HepG2 (cell line): Measurements from ENCODE around the gene ZNF3. TPM values are rescaled to one million over a fixed set of nuclear protein-coding genes. Genes with fewer than 3 reads are reported as not detected.

ENCODE experiments used
- ATAC-seq: fragments of 200-7000 bp; cut with Tn5 transposase; 3 replicates; pipeline ENCODE4 v1.9.1; 2020; ENCODE audit warnings: mild to moderate bottlenecking, moderate library complexity
- BruUV-seq: library from RNA; stranded (reverse); fragments of 400-500 nt; replicated peaks from 2 replicates; lab custom pipeline; 2021; lab: Mats Ljungman, UMichigan
- CTCF ChIA-PET: fragments of 300-600 bp; formaldehyde crosslinking; extraction: SDS; loops from one replicate; lab custom pipeline; 2021; ENCODE audit warnings: low total read pairs, inconsistent platforms, low intra/inter-chr PET ratio; lab: Yijun Ruan, JAX
- POLR2A ChIA-PET: fragments of 350-600 bp; sonication (Branson Sonifier 250); formaldehyde crosslinking; loops from one replicate; lab custom pipeline; 2020; ENCODE audit warnings: antibody characterized with exemption, inconsistent platforms; lab: Yijun Ruan, JAX
- DNase-seq: peaks from one replicate; pipeline ENCODE4 v3.0.0-alpha.2; 2015; ENCODE audit warnings: low spot score
- FAIRE-seq: peaks from 3 replicates; lab custom pipeline; 2011; peaks lifted over from hg19 to GRCh38; lab: Jason Lieb, UNC
- H2AFZ ChIP-seq: one replicate; pipeline ENCODE4 v1.6.1; 2011; ENCODE audit warnings: low read length, inconsistent platforms
- H3K27ac ChIP-seq: fragments of 300-600 bp; 3 replicates; pipeline ENCODE4 v1.8.0; 2011; ENCODE audit warnings: mixed run types, mild to moderate bottlenecking, mixed read lengths, low read length, inconsistent platforms; ENCODE audit not compliant: insufficient read depth; ENCODE audit errors: extremely low read length
- H3K27me3 ChIP-seq, 2 experiments: fragments of 200-600 bp in 1 of 2; 2 replicates in 1 of 2; 3 replicates in 1 of 2; pipeline versions ENCODE4 v1.6.0 to v1.8.0; 2011; ENCODE audit warnings: low read length in 2 of 2, mild to moderate bottlenecking in 2 of 2, moderate library complexity in 2 of 2, inconsistent platforms in 1 of 2; ENCODE audit not compliant: insufficient read depth in 2 of 2, control insufficient read depth in 1 of 2
- H3K36me3 ChIP-seq, 2 experiments: fragments of 200-600 bp in 1 of 2; replicated peaks in 1 of 2; 2 replicates in 1 of 2; 3 replicates in 1 of 2; pipeline versions ENCODE4 v1.5.1 to v1.8.0; 2011; ENCODE audit warnings: low read length in 2 of 2, inconsistent platforms in 1 of 2; ENCODE audit not compliant: insufficient read depth in 2 of 2, control insufficient read depth in 1 of 2
- H3K4me1 ChIP-seq: 2 replicates; pipeline ENCODE4 v1.5.1; 2012; ENCODE audit warnings: low read length, inconsistent platforms; ENCODE audit not compliant: insufficient read depth
- H3K4me2 ChIP-seq: 2 replicates; pipeline ENCODE4 v1.6.0; 2011; ENCODE audit warnings: low read depth, low read length, inconsistent platforms
- H3K4me3 ChIP-seq, 3 experiments: fragments of 200-600 bp in 1 of 3; sonication (generic), shearing (Covaris generic) in 1 of 3; replicated peaks in 1 of 3; 2 replicates each; pipeline ENCODE4 v1.5.1; 2011 to 2016; ENCODE audit warnings: low read length in 3 of 3, inconsistent platforms in 2 of 3, low read depth in 2 of 3, mild to moderate bottlenecking in 2 of 3, control low read depth in 1 of 3, mixed read lengths in 1 of 3; ENCODE audit not compliant: insufficient read depth in 1 of 3
- H3K79me2 ChIP-seq: one replicate; pipeline ENCODE4 v1.6.1; 2011; ENCODE audit warnings: low read length, inconsistent platforms; ENCODE audit not compliant: insufficient read depth
- H3K9ac ChIP-seq: 2 replicates; pipeline ENCODE4 v1.6.0; 2011; ENCODE audit warnings: mild to moderate bottlenecking, low read depth, low read length, inconsistent platforms; ENCODE audit not compliant: insufficient read depth
- H3K9me3 ChIP-seq: 2 replicates; pipeline ENCODE4 v1.5.1; 2012; ENCODE audit warnings: mild to moderate bottlenecking, low read length
- H4K20me1 ChIP-seq: 2 replicates; pipeline ENCODE4 v1.6.0; 2011; ENCODE audit warnings: inconsistent platforms, mild to moderate bottlenecking, low read length, moderate library complexity; ENCODE audit not compliant: insufficient read depth
- AGO2 ChIP-seq: fragments of 200-400 bp; formaldehyde crosslinking; optimal IDR thresholded peaks from 2 replicates; pipeline ENCODE3; 2017; ENCODE audit warnings: mild to moderate bottlenecking, low read depth, low read length, moderate library complexity
- AHR ChIP-seq: IDR thresholded peaks from 2 replicates; pipeline ENCODE4 v1.6.1; 2018; ENCODE audit warnings: missing genetic modification reagents, missing compliant biosample characterization
- CC2D1A ChIP-seq: sonication (generic); formaldehyde crosslinking; IDR thresholded peaks from 2 replicates; pipeline ENCODE4 v1.8.1; 2023; ENCODE audit warnings: mild to moderate bottlenecking, missing genetic modification reagents
- CCAR2 ChIP-seq: fragments of 200-400 bp; formaldehyde crosslinking; optimal IDR thresholded peaks from 2 replicates; pipeline ENCODE3; 2018; ENCODE audit warnings: low read depth, mild to moderate bottlenecking, low read length, moderate library complexity
- CSRNP2 ChIP-seq: sonication (generic); formaldehyde crosslinking; conservative IDR thresholded peaks from 2 replicates; pipeline ENCODE4 v1.8.0; 2022; ENCODE audit warnings: low read depth, missing genetic modification reagents
- FOXO4 ChIP-seq: sonication (generic); formaldehyde crosslinking; conservative IDR thresholded peaks from 2 replicates; pipeline ENCODE4 v1.8.1; 2023; ENCODE audit warnings: missing genetic modification reagents
- KAT2B ChIP-seq: fragments of 150-350 bp; IDR thresholded peaks from 2 replicates; pipeline ENCODE4 v1.6.1; 2014; ENCODE audit warnings: low read depth, low read length, borderline replicate concordance
- MED1 ChIP-seq: sonication (generic); formaldehyde crosslinking; IDR thresholded peaks from 2 replicates; pipeline ENCODE4 v1.4.0; 2020; ENCODE audit warnings: missing genetic modification reagents
- MEF2D ChIP-seq: sonication (generic); formaldehyde crosslinking; IDR thresholded peaks from 2 replicates; pipeline ENCODE4 v1.5.1; 2020; ENCODE audit warnings: mild to moderate bottlenecking, missing genetic modification reagents
- PAWR ChIP-seq: sonication (generic); formaldehyde crosslinking; IDR thresholded peaks from 2 replicates; pipeline ENCODE4 v1.4.0; 2020; ENCODE audit warnings: missing genetic modification reagents, mild to moderate bottlenecking, borderline replicate concordance
- POLR2A ChIP-seq, 2 experiments: IDR thresholded peaks; 2 replicates each; pipeline ENCODE4 v1.6.1; 2011; ENCODE audit warnings: low read depth in 2 of 2, low read length in 2 of 2, mild to moderate bottlenecking in 1 of 2, moderate library complexity in 1 of 2; ENCODE audit not compliant: insufficient read depth in 1 of 2
- POLR2G ChIP-seq: fragments of 200-400 bp; formaldehyde crosslinking; IDR thresholded peaks from 2 replicates; pipeline ENCODE4 v1.6.1; 2018; ENCODE audit warnings: mild to moderate bottlenecking, low read depth, low read length, moderate library complexity
- RARA ChIP-seq: IDR thresholded peaks from 2 replicates; pipeline ENCODE4 v1.6.1; 2016; ENCODE audit warnings: missing genetic modification reagents, missing compliant biosample characterization
- RBAK ChIP-seq: sonication (generic); formaldehyde crosslinking; IDR thresholded peaks from 2 replicates; pipeline ENCODE4 v1.5.1; 2020; ENCODE audit warnings: mild to moderate bottlenecking, missing genetic modification reagents
- RBFOX2 ChIP-seq: fragments of 200-400 bp; formaldehyde crosslinking; IDR thresholded peaks from 2 replicates; pipeline ENCODE4 v1.6.1; 2017; ENCODE audit warnings: low read depth, mild to moderate bottlenecking, low read length
- SMC3 ChIP-seq: IDR thresholded peaks from 2 replicates; pipeline ENCODE4 v1.6.1; 2011; ENCODE audit warnings: low read length, improper control_type of control experiment
- THYN1 ChIP-seq: sonication (generic); formaldehyde crosslinking; IDR thresholded peaks from 2 replicates; pipeline ENCODE4 v1.8.1; 2023; ENCODE audit warnings: low read depth, mild to moderate bottlenecking, moderate library complexity, missing genetic modification reagents, borderline replicate concordance
- ZNF136 ChIP-seq: sonication (generic); formaldehyde crosslinking; IDR thresholded peaks from 2 replicates; pipeline ENCODE4 v1.8.1; 2022; ENCODE audit warnings: low read depth, mild to moderate bottlenecking, moderate library complexity, missing genetic modification reagents
- ZNF253 ChIP-seq: sonication (generic); formaldehyde crosslinking; IDR thresholded peaks from 2 replicates; pipeline ENCODE4 v1.8.0; 2022; ENCODE audit warnings: mild to moderate bottlenecking, missing genetic modification reagents, borderline replicate concordance
- ZNF263 ChIP-seq: sonication (generic); formaldehyde crosslinking; IDR thresholded peaks from 2 replicates; pipeline ENCODE4 v1.4.0; 2020; ENCODE audit warnings: missing genetic modification reagents
- ZNF292 ChIP-seq: sonication (generic); formaldehyde crosslinking; IDR thresholded peaks from 2 replicates; pipeline ENCODE4 v1.8.1; 2022; ENCODE audit warnings: mild to moderate bottlenecking, low read depth, missing genetic modification reagents, borderline replicate concordance
- ZNF644 ChIP-seq: IDR thresholded peaks from 2 replicates; pipeline ENCODE4 v1.6.1; 2016; ENCODE audit warnings: low read depth
- ZNF709 ChIP-seq: sonication (generic); formaldehyde crosslinking; IDR thresholded peaks from 2 replicates; pipeline ENCODE4 v1.5.0; 2020; ENCODE audit warnings: mild to moderate bottlenecking, missing genetic modification reagents
- whole genome bisulfite sequencing: methylation state at CpG from one replicate; pipeline ENCODE4 v1.1.6; 2017; ENCODE audit warnings: low lambda C conversion rate; 5-methylcytosine and 5-hydroxymethylcytosine counted together
- in situ Hi-C: cut with HindIII; loops from 2 replicates; pipeline ENCODE4 v1.10.0; 2017; ENCODE audit warnings: low pct_unique_long_range_greater_than_20kb; ENCODE audit not compliant: extremely low pct_ligation_motif_present
- intact Hi-C: fragments of 100-400 bp; cut with micrococcal nuclease; formaldehyde crosslinking; loops from one replicate; pipeline ENCODE4 v1.10.0; 2022; ENCODE audit not compliant: unreplicated experiment
- polyA plus RNA-seq, 8 experiments: library from polyadenylated mRNA; depleted of rRNA in 3 of 8; stranded (reverse) in 7 of 8; unstranded in 1 of 8; fragments of >200 nt; fragmentation: Illumina TruSeq in 4 of 8; extraction: Trizol in 4 of 8; gene quantifications; 2 replicates each; pipeline versions ENCODE4 v1.2.1 to v1.2.3, GENCODE V29; 2011 to 2016; ENCODE audit warnings: low read depth in 4 of 8, missing spikeins in 1 of 8, mixed read lengths in 1 of 8; ENCODE audit not compliant: insufficient read depth in 1 of 8
- total RNA-seq, 5 experiments: library from RNA; depleted of rRNA; stranded (reverse); fragments of >200 nt; fragmentation: Illumina TruSeq; extraction: Trizol; gene quantifications; 2 replicates each; pipeline ENCODE4 v1.2.3, GENCODE V29; 2016; ENCODE audit warnings: low read depth in 1 of 5

The ZNF3 gene
- total and polyA plus RNA-seq, 2 of the 13 experiments (the other 11 are each of a cell fraction or from before 2014, with no cell fraction given): 33.7 to 56.9 TPM

GRCh38 chr7:100066953-100067352 is 14.6 kb downstream of the ZNF3 start (continued):
- TF ChIP-seq SMC3: no peak
- no peak for TF ChIP-seq ZNF136 (CRISPR knock-in tag)
- no peak for TF ChIP-seq CSRNP2
- no peak for TF ChIP-seq THYN1 (CRISPR knock-in tag)
- TF ChIP-seq POLR2G: peak; percentile 48; the same call in 1 of the 2 replicates
- TF ChIP-seq RBFOX2: 0 out of 2 replicates have a peak, but pooled peaks have one; percentile 16
- TF ChIP-seq ZNF263 (CRISPR knock-in tag): 0 out of 2 replicates have a peak, but pooled peaks have one; percentile 51
- TF ChIP-seq KAT2B: no peak
- TF ChIP-seq, all 625 proteins: peak for 6

GRCh38 chr7:100065452-100066186 is 15.9 kb downstream of the ZNF3 start:
- Histone ChIP-seq H3K36me3 (peaks cover 7 to 31% of the 10 kb centered on the region in 2 experiments), H3K27ac (no peak overlapping the region), H3K9ac (no peak overlapping the region), H3K4me1 (peaks cover 14% of the 10 kb centered on the region), H3K79me2 (no peaks in the 10 kb centered on the region), H3K4me2 (no peak overlapping the region), H3K27me3 (no peaks in the 10 kb centered on the region), H3K4me3 (no peak overlapping the region), H3K9me3 (no peaks in the 10 kb centered on the region), H2AFZ (no peak overlapping the region), H4K20me1 (no peaks in the 10 kb centered on the region)
- intact Hi-C loops: loop anchor here (1.0 kb wide), 1 partner anchor 9 kb away; no protein-coding TSS in a partner anchor
- DNase-seq (no peak), FAIRE-seq (peak; percentile 57), ATAC-seq (peak; percentile 22)
- ChIA-PET POLR2A (interaction anchor here (0.8 kb wide), 1 partner anchor 13 kb away, joined by 3 read pairs; no protein-coding TSS in a partner anchor), CTCF (no interaction called here)
- 75% methylated on average over 8 of the region's 8 CpGs for WGBS
- in situ Hi-C loops: no loop called here
- no TSS peak for BruUV-seq
- TF ChIP-seq MEF2D (CRISPR knock-in tag) (no peak), RBAK (CRISPR knock-in tag) (no peak), ZNF292 (CRISPR knock-in tag) (no peak), ZNF709 (CRISPR knock-in tag) (no peak), CC2D1A (CRISPR knock-in tag) (no peak), MED1 (no peak), ZNF253 (CRISPR knock-in tag) (no peak), AHR (CRISPR knock-in tag) (no peak), RARA (CRISPR knock-in tag) (0 out of 2 replicates have a peak, but pooled peaks have one; percentile 8), POLR2A (IDR thresholded peaks at IDR 0.05; ENCODE audit: insufficient read depth in 1 of 2, low read depth in 2 of 2, low read length in 2 of 2) (peak in 1 of 2 experiments; percentile 32; a peak in 1 of 4 replicates), ZNF644 (no peak), FOXO4 (no peak), CCAR2 (no peak), PAWR (CRISPR knock-in tag) (no peak), AGO2 (peak; percentile 57)
